Hepatocyte (in vitro differentiated cells): Measurements from ENCODE around the gene SLC6A8. TPM values are rescaled to one million over a fixed set of nuclear protein-coding genes. Genes with fewer than 3 reads are reported as not detected.

Experiments used
- DNase-seq: peaks from one replicate; pipeline ENCODE4 v3.0.0-alpha.2; 2016; ENCODE audit warnings: low spot score
- H2AFZ ChIP-seq: fragments of 200-600 bp; sonication (generic); 2 replicates; pipeline ENCODE4 v1.6.0; 2016; ENCODE audit warnings: antibody characterized with exemption, mild to moderate bottlenecking
- H3K27ac ChIP-seq: fragments of 200-600 bp; sonication (generic); 2 replicates; pipeline ENCODE4 v1.5.1; 2016; ENCODE audit warnings: mild to moderate bottlenecking
- H3K27me3 ChIP-seq: fragments of 200-600 bp; sonication (generic); 2 replicates; pipeline ENCODE4 v1.6.1; 2016
- H3K36me3 ChIP-seq: fragments of 200-600 bp; sonication (generic); replicated peaks from 2 replicates; pipeline ENCODE4 v1.5.1; 2016; ENCODE audit warnings: low read depth; ENCODE audit not compliant: insufficient read depth
- H3K4me1 ChIP-seq: fragments of 200-600 bp; sonication (generic); 2 replicates; pipeline ENCODE4 v1.5.1; 2016; ENCODE audit warnings: mild to moderate bottlenecking, moderate library complexity; ENCODE audit not compliant: insufficient read depth
- H3K4me2 ChIP-seq: fragments of 200-600 bp; sonication (generic); 2 replicates; pipeline ENCODE4 v1.6.0; 2016
- H3K4me3 ChIP-seq: fragments of 200-600 bp; sonication (generic); 2 replicates; pipeline ENCODE4 v1.5.1; 2016; ENCODE audit warnings: mild to moderate bottlenecking
- H3K79me2 ChIP-seq: fragments of 200-600 bp; sonication (generic); 2 replicates; pipeline ENCODE4 v1.6.0; 2017; ENCODE audit warnings: mild to moderate bottlenecking
- H3K9me2 ChIP-seq: fragments of 200-600 bp; sonication (generic); replicated peaks from 2 replicates; pipeline ENCODE4 v1.6.0; 2017; ENCODE audit warnings: mild to moderate bottlenecking; ENCODE audit not compliant: insufficient read depth
- H3K9me3 ChIP-seq: fragments of 200-600 bp; sonication (generic); 2 replicates; pipeline ENCODE4 v1.5.1; 2016; ENCODE audit warnings: low read depth, mild to moderate bottlenecking
- H4K20me1 ChIP-seq: fragments of 200-600 bp; sonication (generic); 2 replicates; pipeline ENCODE4 v1.6.0; 2016; ENCODE audit warnings: mild to moderate bottlenecking; ENCODE audit not compliant: insufficient read depth, poor library complexity, severe bottlenecking
- EZH2 ChIP-seq: fragments of 200-600 bp; sonication (generic); IDR thresholded peaks from 2 replicates; pipeline ENCODE4 v1.6.1; 2016; ENCODE audit warnings: antibody characterized with exemption, mild to moderate bottlenecking, borderline replicate concordance
- EZH2phosphoT487 ChIP-seq: fragments of 200-600 bp; sonication (generic); IDR thresholded peaks from one replicate; pipeline ENCODE4 v1.6.1; 2018; ENCODE audit warnings: antibody characterized with exemption, mild to moderate bottlenecking, low read depth, moderate library complexity; ENCODE audit not compliant: unreplicated experiment, severe bottlenecking
- WGBS: methylation state at CpG from one replicate; pipeline ENCODE4 v1.1.6; 2016; ENCODE audit warnings: low lambda C conversion rate; ENCODE audit errors: missing lambda C conversion rate; 5-methylcytosine and 5-hydroxymethylcytosine counted together
- polyA plus RNA-seq: library from polyadenylated mRNA; unstranded; fragments of >200 nt; fragmentation: Nextera tagmentation; extraction: Ambion mirVana; gene quantifications from 2 replicates; pipeline ENCODE4 v1.2.1, GENCODE V29; 2016
- total RNA-seq: library from RNA; depleted of rRNA; stranded (reverse); fragments of >200 nt; gene quantifications from 2 replicates; pipeline ENCODE4 v1.2.3, GENCODE V29; 2014
- TF ChIP-seq, protein P1 (sequence below): fragments of 200-600 bp; sonication (generic); IDR thresholded peaks from 2 replicates; pipeline ENCODE4 v1.5.1; 2016; ENCODE audit warnings: antibody characterized with exemption, mild to moderate bottlenecking; ENCODE audit not compliant: poor library complexity

Gene SLC6A8
- total and polyA plus RNA-seq, 2 experiments from 2014 or later, result 28.4 to 36.7 TPM

DNA sequence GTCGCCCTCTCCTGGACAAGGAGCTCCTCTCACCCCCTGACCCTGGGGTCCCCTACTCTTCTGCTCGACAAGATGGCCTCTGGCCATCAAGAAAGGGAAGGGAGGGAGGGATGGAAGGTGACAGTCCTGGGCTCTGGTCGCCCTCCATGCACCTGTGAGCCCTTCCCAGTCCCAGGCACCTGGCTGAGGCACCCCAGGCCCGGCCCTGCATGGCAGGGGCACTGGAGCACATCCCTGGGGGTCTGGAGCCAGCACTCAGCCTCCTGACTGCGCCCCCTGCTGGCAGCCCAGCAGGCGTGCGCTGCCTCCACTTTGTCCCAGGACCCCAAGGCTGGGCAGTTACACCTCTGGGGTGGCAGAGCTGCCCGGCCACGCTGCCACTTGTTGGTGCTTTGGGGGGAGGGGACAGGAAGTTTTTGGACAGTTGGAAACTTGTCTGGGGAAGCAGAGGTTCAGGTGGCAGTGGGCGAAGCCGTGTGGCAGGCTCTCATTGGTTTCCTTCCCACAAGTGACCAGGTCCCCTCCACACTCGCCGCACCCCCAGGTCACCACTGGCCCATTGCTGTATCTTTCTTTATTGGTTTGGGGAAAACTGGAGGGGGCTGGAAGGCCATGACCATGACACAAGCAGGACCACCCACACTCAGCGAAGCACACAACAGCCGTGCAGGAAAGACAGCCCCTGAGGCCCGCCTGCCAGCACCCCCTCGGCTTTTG is 18.4 kb upstream of the SLC6A8 start:
- Histone ChIP-seq H3K36me3 (no peaks in the 10 kb centered on the region), H4K20me1 (no peaks in the 10 kb centered on the region), H3K4me3 (no peak overlapping the region), H3K27ac (no peak overlapping the region), H3K79me2 (no peaks in the 10 kb centered on the region), H3K9me3 (no peaks in the 10 kb centered on the region), H3K4me1 (no peaks in the 10 kb centered on the region), H3K27me3 (peaks cover 4% of the 10 kb centered on the region), H2AFZ (no peak overlapping the region), H3K4me2 (no peak overlapping the region), H3K9me2 (no peaks in the 10 kb centered on the region)
- TF ChIP-seq, protein P1, sequence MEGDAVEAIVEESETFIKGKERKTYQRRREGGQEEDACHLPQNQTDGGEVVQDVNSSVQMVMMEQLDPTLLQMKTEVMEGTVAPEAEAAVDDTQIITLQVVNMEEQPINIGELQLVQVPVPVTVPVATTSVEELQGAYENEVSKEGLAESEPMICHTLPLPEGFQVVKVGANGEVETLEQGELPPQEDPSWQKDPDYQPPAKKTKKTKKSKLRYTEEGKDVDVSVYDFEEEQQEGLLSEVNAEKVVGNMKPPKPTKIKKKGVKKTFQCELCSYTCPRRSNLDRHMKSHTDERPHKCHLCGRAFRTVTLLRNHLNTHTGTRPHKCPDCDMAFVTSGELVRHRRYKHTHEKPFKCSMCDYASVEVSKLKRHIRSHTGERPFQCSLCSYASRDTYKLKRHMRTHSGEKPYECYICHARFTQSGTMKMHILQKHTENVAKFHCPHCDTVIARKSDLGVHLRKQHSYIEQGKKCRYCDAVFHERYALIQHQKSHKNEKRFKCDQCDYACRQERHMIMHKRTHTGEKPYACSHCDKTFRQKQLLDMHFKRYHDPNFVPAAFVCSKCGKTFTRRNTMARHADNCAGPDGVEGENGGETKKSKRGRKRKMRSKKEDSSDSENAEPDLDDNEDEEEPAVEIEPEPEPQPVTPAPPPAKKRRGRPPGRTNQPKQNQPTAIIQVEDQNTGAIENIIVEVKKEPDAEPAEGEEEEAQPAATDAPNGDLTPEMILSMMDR, result peak; percentile 57
- no peak for TF ChIP-seq EZH2phosphoT487
- TF ChIP-seq EZH2, result no peak
- no peak for DNase-seq
- 71% methylated on average over 16 of the region's 17 CpGs for WGBS

DNA sequence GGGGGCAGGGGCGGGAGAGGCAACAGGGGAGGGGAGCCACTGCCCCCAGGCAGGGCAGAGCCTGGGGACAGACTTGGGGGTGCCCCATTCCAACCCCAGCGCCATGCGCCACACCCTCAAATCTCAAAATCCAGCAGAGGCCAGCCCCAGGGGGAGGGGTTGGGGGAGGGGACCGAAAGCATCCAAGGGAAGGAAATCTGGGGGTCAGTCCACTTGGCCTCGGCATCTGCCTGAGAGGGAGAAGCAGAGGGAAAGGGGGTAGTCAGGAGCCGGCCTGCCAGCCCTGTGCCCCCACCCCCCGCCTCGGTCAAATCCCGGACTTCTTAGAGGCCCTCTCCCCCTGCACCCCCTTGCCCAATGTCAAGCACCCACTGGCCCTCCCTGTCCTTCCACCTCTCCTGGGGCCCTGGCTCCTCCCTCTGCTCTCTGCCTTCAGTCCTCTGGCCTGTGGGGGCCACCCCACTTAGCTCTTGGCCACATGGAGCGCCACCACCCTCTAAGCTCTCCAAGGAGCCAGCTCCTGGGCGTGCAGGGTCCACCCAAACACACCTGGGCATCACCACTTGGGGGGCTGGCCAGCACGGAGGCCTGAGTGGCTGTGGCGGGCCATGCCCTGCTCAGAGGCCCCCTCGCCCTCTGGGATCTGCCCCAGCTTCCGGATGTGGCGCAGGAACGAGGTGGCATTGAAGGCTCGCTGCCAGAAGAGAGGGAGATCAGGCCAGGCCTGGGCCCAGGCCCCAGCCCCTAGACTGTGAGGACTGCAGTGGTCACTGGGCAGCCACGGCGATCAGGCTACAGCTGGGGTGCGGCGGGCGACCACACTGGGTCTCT is 17.6 kb upstream of the SLC6A8 start:
- 88% methylated on average over 14 of the region's 23 CpGs for WGBS
- TF ChIP-seq EZH2phosphoT487, result no peak
- TF ChIP-seq, protein P1, result no peak
- TF ChIP-seq EZH2, result no peak
- no peaks in the 10 kb centered on the region for H3K4me1 ChIP-seq
- no peak overlapping the region for H3K4me3 ChIP-seq
- H3K9me3 ChIP-seq, result no peaks in the 10 kb centered on the region
- no peak overlapping the region for H2AFZ ChIP-seq
- H3K4me2 ChIP-seq, result no peak overlapping the region
- no peaks in the 10 kb centered on the region for H3K9me2 ChIP-seq
- DNase-seq, result peak; percentile 2
- H3K27me3 ChIP-seq, result peaks cover 4% of the 10 kb centered on the region
- no peaks in the 10 kb centered on the region for H4K20me1 ChIP-seq
- no peaks in the 10 kb centered on the region for H3K79me2 ChIP-seq
- H3K27ac ChIP-seq, result no peak overlapping the region
- no peaks in the 10 kb centered on the region for H3K36me3 ChIP-seq

DNA sequence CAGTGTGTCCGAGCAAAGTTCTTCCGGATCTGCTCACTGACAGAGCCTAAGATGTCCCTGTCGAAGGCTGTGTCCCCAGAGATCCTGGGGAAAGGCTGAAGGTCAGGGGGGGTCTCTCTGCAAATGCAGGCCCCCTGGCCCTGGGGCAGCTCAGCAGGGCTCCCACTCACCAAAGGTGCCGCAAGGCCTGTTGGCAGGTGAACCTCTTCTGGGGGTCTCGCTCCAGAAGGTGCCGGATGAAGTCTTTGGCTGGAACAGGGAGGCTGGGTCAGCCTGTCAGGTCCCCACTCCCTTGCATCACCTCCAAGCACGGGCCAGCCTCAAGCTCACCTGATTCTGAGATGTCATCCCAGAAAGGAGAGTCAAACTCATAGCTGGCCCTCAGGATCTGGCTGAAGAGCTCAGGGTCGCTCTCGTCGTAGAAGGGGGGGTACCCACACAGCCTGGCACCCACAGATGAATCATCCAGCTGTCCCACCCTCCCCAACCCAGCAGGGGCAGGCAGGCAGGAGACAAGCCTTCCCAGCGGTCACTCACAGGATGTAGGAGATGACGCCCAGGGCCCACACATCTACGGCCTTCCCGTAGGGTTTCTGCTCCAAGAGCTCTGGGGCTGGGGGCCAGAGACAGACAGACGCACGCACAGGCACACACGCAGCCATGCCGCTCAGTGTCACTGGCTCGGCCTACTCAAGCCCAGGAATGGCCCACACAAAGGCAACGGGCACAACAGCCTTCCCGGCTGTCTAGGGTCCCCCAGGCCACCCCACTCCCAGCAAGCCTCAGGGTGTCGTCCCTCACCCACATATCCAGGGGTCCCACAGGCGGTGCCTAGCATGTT is 16.8 kb upstream of the SLC6A8 start:
- H4K20me1 ChIP-seq, result no peaks in the 10 kb centered on the region
- H2AFZ ChIP-seq, result no peak overlapping the region
- H3K27me3 ChIP-seq, result peaks cover 4% of the 10 kb centered on the region
- no peak for TF ChIP-seq EZH2phosphoT487
- no peak for TF ChIP-seq EZH2
- TF ChIP-seq, protein P1, result no peak
- no peaks in the 10 kb centered on the region for H3K9me2 ChIP-seq
- DNase-seq, result no peak
- H3K4me2 ChIP-seq, result no peak overlapping the region
- H3K36me3 ChIP-seq, result no peaks in the 10 kb centered on the region
- H3K9me3 ChIP-seq, result no peaks in the 10 kb centered on the region
- no peak overlapping the region for H3K4me3 ChIP-seq
- no peaks in the 10 kb centered on the region for H3K4me1 ChIP-seq
- H3K79me2 ChIP-seq, result no peaks in the 10 kb centered on the region
- 90% methylated on average over 22 of the region's 23 CpGs for WGBS
- H3K27ac ChIP-seq, result no peak overlapping the region
